ENCODE data around the gene PIK3C2G.
"Not testable (repeated sequence)": the region's sequence is repeated elsewhere in the genome, so short reads cannot be mapped to it uniquely, and the experiment has no call there.

The PIK3C2G gene

DNA sequence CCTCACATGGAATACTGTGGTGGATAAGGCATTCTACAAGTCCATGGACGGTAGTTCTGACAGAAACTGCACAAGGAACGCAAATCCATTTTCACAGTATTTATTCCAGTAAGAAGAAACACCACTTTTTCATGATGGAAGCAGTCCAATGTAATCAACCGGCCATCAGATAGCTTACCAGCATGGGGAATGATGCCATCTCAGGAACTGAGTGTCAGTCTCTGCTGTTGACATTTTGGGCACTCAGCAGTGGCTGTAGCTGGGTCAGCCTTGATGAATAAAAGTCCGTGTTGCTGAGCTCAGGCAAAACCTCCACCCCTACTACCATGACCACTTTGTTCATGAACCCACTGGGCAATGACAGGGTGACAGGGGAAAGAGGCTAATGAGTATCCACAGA, 373.1 kb downstream of the PIK3C2G start:
- no peak for DNase-seq (ENCODE audit: low read depth)

- no peak for DNase-seq (ENCODE audit: low read depth)
Measured at GRCh38 chr12:18640321-18640955, 379.1 kb downstream of the PIK3C2G start.

GRCh38 chr12:18643681-18644080, 382.4 kb downstream of the PIK3C2G start:
- DNase-seq (ENCODE audit: low read depth) = no peak

DNA sequence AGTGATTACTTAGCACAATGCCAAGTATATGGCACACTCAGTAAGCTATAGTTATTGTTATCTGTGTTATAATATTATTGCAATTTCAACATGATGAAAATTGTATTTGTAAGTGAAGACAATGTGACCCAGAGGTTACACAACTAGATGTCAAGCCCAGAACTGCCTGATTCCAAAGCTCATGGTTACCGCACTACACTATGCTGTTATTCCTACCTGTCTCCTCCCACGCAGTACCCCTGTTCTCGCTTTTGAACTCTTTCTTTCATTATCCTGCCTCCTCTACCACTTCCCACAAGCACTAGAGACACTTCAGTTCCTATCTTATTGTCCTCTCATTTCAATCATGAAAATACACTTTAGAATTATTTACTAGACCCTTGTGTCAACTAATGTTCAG, 383.2 kb downstream of the PIK3C2G start:
- no peak for DNase-seq (ENCODE audit: low read depth)

DNA sequence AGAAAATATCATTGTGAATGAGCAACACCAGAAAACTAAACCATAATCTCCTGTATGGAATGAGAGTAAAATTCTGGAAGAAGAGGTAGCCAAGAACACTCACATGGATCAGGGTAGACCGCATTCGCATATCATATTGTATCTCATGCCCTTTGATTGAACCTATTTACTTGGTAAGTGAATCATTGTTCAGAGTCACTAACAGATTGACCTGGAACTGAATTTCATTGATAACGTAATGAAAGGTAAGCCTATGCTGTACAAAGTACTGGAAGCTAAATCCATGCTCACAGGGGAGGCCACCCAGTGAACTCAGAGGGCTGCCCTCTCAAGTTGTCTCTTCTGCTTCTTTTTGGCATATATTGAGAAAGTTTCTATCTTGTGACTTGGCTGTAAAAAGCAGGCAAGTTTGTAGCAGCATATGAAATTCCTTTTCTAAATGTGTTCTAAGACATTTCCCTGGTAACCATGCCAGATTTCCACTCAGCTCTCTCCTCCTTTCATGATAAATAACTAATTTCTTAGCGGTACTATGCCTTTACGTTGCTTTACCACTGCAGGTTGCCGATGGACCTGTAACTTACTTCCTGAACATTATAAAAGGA, 385.1 kb downstream of the PIK3C2G start:
- no peak for DNase-seq (ENCODE audit: low read depth)

- no peak for DNase-seq (ENCODE audit: low read depth)
Measured at GRCh38 chr12:18651525-18651924, 390.2 kb downstream of the PIK3C2G start.

- DNase-seq (ENCODE audit: low read depth) = no peak
Measured at GRCh38 chr12:18652596-18652995, 391.3 kb downstream of the PIK3C2G start.

- no peak for DNase-seq (ENCODE audit: low read depth)
Measured at GRCh38 chr12:18653465-18653864, 392.1 kb downstream of the PIK3C2G start.

DNA sequence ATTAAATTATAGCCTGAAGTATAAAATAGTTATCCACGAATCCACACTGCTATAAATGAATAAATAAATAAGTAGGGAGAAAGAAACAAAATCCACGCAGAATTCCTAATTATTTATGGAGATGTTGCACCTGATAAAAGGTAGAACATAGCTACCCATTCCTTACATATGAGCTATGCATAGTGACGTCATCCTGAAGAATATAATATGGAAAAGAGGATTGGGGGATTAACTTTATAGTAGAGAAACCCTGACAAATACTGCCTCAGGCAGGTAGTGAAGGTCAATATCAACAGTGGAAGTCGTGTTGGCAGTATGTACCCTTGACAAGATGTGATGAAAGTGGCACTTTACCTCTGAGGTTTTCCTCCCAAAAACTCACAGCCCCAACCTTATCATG, 394.0 kb downstream of the PIK3C2G start:
- DNase-seq (ENCODE audit: low read depth) = no peak

GRCh38 chr12:18658179-18658578, 396.9 kb downstream of the PIK3C2G start:
- DNase-seq (ENCODE audit: low read depth) = no peak

DNA sequence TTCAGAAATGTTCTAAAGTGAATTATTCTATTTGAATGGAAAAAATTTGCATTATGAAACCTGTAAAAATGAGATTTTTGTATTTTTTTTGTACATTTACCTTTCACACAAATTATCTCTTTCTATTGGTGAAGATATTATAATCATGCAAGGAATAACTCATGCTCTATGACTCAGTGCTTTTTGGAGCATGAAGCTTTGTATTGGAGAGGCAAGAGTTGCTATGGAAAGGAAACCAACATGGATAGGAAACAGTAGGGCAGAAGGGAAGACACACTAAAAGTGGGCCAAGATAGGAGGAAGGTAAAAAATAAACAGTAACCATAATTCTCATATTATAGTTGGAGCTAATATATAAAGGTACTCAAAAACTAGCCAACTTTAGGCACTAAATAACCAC, 397.5 kb downstream of the PIK3C2G start:
- no peak for DNase-seq (ENCODE audit: low read depth)

GRCh38 chr12:18676141-18676540, 414.8 kb downstream of the PIK3C2G start:
- no peak for DNase-seq (ENCODE audit: low read depth)

DNA sequence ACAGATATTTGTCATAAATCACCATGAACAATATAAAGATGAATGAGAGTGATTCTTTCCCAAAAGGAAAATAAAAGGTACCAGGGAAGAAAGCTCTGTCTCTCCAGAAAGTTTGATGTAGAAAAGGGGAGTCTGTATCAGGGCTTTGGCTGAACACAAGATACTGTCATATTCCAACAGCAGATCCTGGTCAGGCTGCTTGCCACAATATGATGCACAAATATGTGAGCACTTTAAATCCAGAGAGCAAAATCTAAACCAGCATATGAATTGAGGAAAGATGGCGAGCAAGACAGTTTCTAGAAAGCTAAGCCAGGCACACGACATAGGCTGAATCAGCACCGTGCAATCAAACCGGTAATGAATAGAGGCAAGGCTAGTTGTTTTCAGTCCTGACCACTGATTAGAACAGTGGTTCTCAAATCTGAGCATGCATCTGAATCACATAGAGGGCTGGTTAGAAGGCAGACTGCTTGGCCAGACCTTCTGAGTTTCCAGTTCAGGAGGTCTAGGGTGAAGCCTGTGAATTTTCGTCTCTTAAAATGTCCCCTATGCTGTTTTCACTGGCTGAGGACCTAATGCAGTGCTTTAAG, 415.8 kb downstream of the PIK3C2G start:
- DNase-seq (ENCODE audit: low read depth) = no peak

DNA sequence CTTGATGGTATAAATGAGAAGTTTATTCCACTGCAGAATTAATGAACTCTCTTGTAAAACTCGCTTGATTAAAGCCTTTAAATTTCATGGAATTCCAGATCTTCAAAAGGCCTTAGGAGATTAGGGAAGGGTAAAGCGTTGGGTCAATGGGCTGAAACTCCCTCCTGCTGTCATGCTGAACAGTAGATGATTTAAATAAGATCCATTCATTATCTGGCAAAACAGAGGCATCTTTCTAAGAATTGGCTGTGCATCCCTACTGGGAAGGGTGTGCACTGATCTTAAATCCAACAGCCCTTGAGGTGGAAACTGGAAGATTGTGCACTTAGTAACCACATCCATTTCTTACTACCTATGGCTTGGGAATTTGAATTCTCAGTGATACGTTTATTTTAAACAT, 420.5 kb downstream of the PIK3C2G start:
- DNase-seq (ENCODE audit: low read depth) = no peak

GRCh38 chr12:18683327-18684013, 422.2 kb downstream of the PIK3C2G start:
- DNase-seq (ENCODE audit: low read depth) = no peak

- no peak for DNase-seq (ENCODE audit: low read depth)
Measured at GRCh38 chr12:18684430-18684829, 423.1 kb downstream of the PIK3C2G start.

GRCh38 chr12:18689771-18690170, 428.5 kb downstream of the PIK3C2G start:
- no peak for DNase-seq (ENCODE audit: low read depth)

DNA sequence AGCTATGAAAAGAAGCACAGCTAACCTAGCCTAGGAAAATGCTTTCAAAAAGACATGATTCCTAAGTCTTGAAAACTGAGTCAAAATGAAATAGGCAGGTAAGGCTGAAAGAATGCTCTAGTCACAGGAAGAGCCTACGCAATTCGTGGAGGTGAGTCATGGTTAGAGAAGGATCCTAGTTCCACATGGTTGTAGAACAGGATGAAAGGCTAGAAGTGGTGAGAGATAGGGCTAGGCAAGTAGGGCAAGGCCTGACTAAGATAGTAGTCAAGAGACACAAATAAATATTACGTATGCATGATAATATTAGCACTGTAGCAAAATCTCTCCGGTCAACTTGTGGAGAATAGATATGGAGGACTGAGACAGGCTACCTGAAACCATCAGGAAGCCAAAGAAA, 429.3 kb downstream of the PIK3C2G start:
- DNase-seq (ENCODE audit: low read depth) = no peak

DNA sequence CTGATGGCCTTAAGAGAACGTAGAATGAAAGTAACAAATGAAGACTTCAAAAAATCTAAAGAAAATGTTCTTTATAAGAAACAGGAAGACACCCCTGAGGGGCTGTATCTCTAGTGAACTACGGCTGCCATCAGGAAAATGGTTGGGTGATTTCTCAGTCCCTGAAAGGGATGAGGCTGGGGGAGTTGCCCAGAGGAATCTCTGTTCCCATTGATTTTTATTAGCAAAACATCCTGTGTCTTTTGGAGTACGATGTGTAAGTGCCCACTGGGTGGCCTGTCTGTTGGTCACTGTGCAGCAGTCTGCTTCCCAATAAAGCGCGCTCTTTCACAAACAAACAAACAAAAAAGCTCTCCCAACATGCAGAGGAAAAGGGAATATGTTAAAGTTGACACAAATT, 432.7 kb downstream of the PIK3C2G start:
- not testable (repeated sequence) for DNase-seq (ENCODE audit: low read depth)

GRCh38 chr12:18696971-18697602, 435.8 kb downstream of the PIK3C2G start:
- DNase-seq (ENCODE audit: low read depth) = no peak

All from activated T-cell treated with anti-CD3 and anti-CD28 coated beads for 48 hours (primary cell).